Peyer's patch (tissue), 4 donors: Measurements from ENCODE around the gene ECM1.

Experiments
- POLR2A ChIP-seq, 2 donors: fragments of 450-650 bp; IDR thresholded peaks; one replicate each; pipeline ENCODE4 v1.5.1; 2017; ENCODE audit warnings: antibody characterized with exemption in 2 of 2, mild to moderate bottlenecking in 2 of 2, moderate library complexity in 2 of 2
- TF ChIP-seq, protein P1 (sequence below), 6 experiments: fragments of 450-650 bp in 4 of 6; fragments of 200-600 bp in 2 of 6; sonication (generic) in 1 of 6; IDR thresholded peaks; one replicate each; pipeline ENCODE4 v1.5.1; 2017 to 2019; ENCODE audit warnings: antibody characterized with exemption in 6 of 6, mild to moderate bottlenecking in 3 of 6, moderate library complexity in 1 of 6

DNA sequence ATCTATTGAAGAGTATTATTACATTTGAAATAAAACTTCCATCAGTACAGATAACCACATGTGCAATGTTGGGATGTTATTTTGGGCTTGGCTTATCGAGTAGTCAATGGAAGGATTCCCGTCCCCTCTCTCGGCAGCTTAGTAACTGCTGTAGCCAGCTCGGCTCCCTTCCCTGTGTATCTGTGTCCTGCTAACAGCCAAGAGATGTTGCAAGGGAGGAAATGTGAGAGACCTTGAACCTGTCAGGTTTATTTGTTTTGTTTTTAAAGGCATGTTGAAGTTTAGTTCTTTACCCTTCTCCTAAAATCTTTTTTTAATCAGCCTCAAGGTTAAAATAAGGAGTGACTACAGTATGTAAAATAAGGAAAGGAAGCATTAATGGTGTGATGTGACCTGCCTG is 34.2 kb upstream of the ECM1 start:
- TF ChIP-seq, protein P1, sequence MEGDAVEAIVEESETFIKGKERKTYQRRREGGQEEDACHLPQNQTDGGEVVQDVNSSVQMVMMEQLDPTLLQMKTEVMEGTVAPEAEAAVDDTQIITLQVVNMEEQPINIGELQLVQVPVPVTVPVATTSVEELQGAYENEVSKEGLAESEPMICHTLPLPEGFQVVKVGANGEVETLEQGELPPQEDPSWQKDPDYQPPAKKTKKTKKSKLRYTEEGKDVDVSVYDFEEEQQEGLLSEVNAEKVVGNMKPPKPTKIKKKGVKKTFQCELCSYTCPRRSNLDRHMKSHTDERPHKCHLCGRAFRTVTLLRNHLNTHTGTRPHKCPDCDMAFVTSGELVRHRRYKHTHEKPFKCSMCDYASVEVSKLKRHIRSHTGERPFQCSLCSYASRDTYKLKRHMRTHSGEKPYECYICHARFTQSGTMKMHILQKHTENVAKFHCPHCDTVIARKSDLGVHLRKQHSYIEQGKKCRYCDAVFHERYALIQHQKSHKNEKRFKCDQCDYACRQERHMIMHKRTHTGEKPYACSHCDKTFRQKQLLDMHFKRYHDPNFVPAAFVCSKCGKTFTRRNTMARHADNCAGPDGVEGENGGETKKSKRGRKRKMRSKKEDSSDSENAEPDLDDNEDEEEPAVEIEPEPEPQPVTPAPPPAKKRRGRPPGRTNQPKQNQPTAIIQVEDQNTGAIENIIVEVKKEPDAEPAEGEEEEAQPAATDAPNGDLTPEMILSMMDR (IDR thresholded peaks at IDR 0.05) = no peak
- TF ChIP-seq POLR2A (IDR thresholded peaks at IDR 0.05) = no peak
